Endothelial cell of umbilical vein (primary cell): Measurements from ENCODE around the gene EHD3. TPM values are rescaled to one million over a fixed set of nuclear protein-coding genes. Genes with fewer than 3 reads are reported as not detected.

Experiments used
- BruUV-seq: library from RNA; stranded (reverse); fragments of 400-500 nt; replicated peaks from 2 replicates; lab custom pipeline; 2021; lab: Mats Ljungman, UMichigan
- CTCF ChIA-PET: fragments of 300-600, 350-600 bp; sonication (Branson Sonifier 250); formaldehyde crosslinking; loops from one replicate; lab custom pipeline; 2021; ENCODE audit warnings: antibody characterized with exemption, inconsistent platforms; lab: Charles Lee
- POLR2A ChIA-PET: fragments of 300-600, 350-600 bp; sonication (Branson Sonifier 250); formaldehyde crosslinking; loops from one replicate; lab custom pipeline; 2021; ENCODE audit warnings: antibody characterized with exemption, inconsistent platforms; lab: Charles Lee
- DNase-seq: peaks from one replicate; pipeline ENCODE4 v3.0.0-alpha.2; 2011; ENCODE audit warnings: low read depth, low spot score
- FAIRE-seq: peaks from 2 replicates; lab custom pipeline; 2011; peaks lifted over from hg19 to GRCh38; lab: Jason Lieb, UNC
- H2AFZ ChIP-seq: 2 replicates; pipeline ENCODE4 v1.6.0; 2012; ENCODE audit warnings: low read depth, low read length, control low read depth, inconsistent platforms
- H3K27ac ChIP-seq: 2 replicates; pipeline ENCODE4 v1.5.1; 2011; ENCODE audit warnings: low read depth, mild to moderate bottlenecking, control low read depth, low read length, moderate library complexity; ENCODE audit not compliant: insufficient read depth
- H3K27me3 ChIP-seq, 2 experiments: 2 replicates each; pipeline versions ENCODE4 v1.6.0 to v1.6.1; 2011; ENCODE audit warnings: low read length in 2 of 2, mixed read lengths in 1 of 2; ENCODE audit not compliant: control insufficient read depth in 2 of 2, insufficient read depth in 2 of 2
- H3K36me3 ChIP-seq, 2 experiments: 2 replicates in 1 of 2; 3 replicates in 1 of 2; pipeline ENCODE4 v1.5.1; 2011; ENCODE audit warnings: low read length in 2 of 2, mild to moderate bottlenecking in 1 of 2, moderate library complexity in 1 of 2; ENCODE audit not compliant: control insufficient read depth in 2 of 2, insufficient read depth in 2 of 2; ENCODE audit errors: extremely low read depth in 1 of 2
- H3K4me1 ChIP-seq: 3 replicates; pipeline ENCODE4 v1.5.1; 2011; ENCODE audit warnings: mild to moderate bottlenecking, low read length; ENCODE audit not compliant: control insufficient read depth, insufficient read depth; ENCODE audit errors: extremely low read depth
- H3K4me2 ChIP-seq: 2 replicates; pipeline ENCODE4 v1.6.1; 2011; ENCODE audit warnings: low read length, control low read depth, mixed read lengths; ENCODE audit not compliant: insufficient read depth
- H3K4me3 ChIP-seq, 3 experiments: fragments of 200-600 bp in 1 of 3; sonication (generic), shearing (Covaris generic) in 1 of 3; replicated peaks in 1 of 3; 2 replicates each; pipeline ENCODE4 v1.5.1; 2011 to 2016; ENCODE audit warnings: control low read depth in 3 of 3, low read length in 3 of 3, mild to moderate bottlenecking in 2 of 3, inconsistent platforms in 1 of 3, low read depth in 1 of 3, moderate library complexity in 1 of 3; ENCODE audit not compliant: insufficient read depth in 1 of 3
- H3K79me2 ChIP-seq: 2 replicates; pipeline ENCODE4 v1.6.0; 2012; ENCODE audit warnings: low read length, inconsistent platforms; ENCODE audit not compliant: control insufficient read depth, insufficient read depth
- H3K9ac ChIP-seq: replicated peaks from 2 replicates; pipeline ENCODE3; 2011; ENCODE audit warnings: low read length, control low read depth; ENCODE audit not compliant: insufficient read depth; ENCODE audit errors: extremely low read depth
- H3K9me1 ChIP-seq: replicated peaks from 3 replicates; pipeline ENCODE4 v1.6.0; 2011; ENCODE audit warnings: mild to moderate bottlenecking, low read length; ENCODE audit not compliant: control insufficient read depth, insufficient read depth; ENCODE audit errors: extremely low read depth
- H3K9me3 ChIP-seq: replicated peaks from 2 replicates; pipeline ENCODE4 v1.5.1; 2012; ENCODE audit warnings: low read length, inconsistent platforms; ENCODE audit not compliant: control insufficient read depth, insufficient read depth
- H4K20me1 ChIP-seq: replicated peaks from 2 replicates; pipeline ENCODE3; 2011; ENCODE audit warnings: mild to moderate bottlenecking, low read length; ENCODE audit not compliant: control insufficient read depth, insufficient read depth; ENCODE audit errors: extremely low read depth
- EZH2 ChIP-seq: IDR thresholded peaks from 2 replicates; pipeline ENCODE4 v1.6.1; 2012; ENCODE audit warnings: borderline replicate concordance, low read depth, mild to moderate bottlenecking, moderate library complexity, low read length, inconsistent platforms; ENCODE audit not compliant: severe bottlenecking
- FOS ChIP-seq: IDR thresholded peaks from 2 replicates; pipeline ENCODE4 v1.6.1; 2011; ENCODE audit warnings: mild to moderate bottlenecking, low read length, moderate library complexity, borderline replicate concordance; ENCODE audit not compliant: insufficient read depth
- GATA2 ChIP-seq: IDR thresholded peaks from 2 replicates; pipeline ENCODE4 v1.7.0; 2011; ENCODE audit warnings: low read depth, mild to moderate bottlenecking, moderate library complexity, mixed read lengths, low read length; ENCODE audit not compliant: insufficient read length, insufficient read depth
- JUN ChIP-seq: IDR thresholded peaks from 2 replicates; pipeline ENCODE4 v1.6.1; 2011; ENCODE audit warnings: borderline replicate concordance, low read depth; ENCODE audit not compliant: insufficient read length, insufficient read depth
- MYC ChIP-seq: IDR thresholded peaks from one replicate; pipeline ENCODE4 v1.6.1; 2011; ENCODE audit warnings: mild to moderate bottlenecking, low read depth, low read length
- POLR2A ChIP-seq: IDR thresholded peaks from 2 replicates; pipeline ENCODE4 v1.6.1; 2012; ENCODE audit warnings: low read depth, mild to moderate bottlenecking, control low read depth, low read length
- POLR2AphosphoS5 ChIP-seq: IDR thresholded peaks from 2 replicates; pipeline ENCODE4 v1.6.1; 2012; ENCODE audit warnings: low read depth, mild to moderate bottlenecking, control low read depth, low read length, moderate library complexity; ENCODE audit not compliant: insufficient read depth
- dilution Hi-C: fragments of 300-500 bp; cut with MboI; formaldehyde crosslinking; loops from one replicate; pipeline ENCODE4 v1.15.0; 2019; ENCODE audit warnings: low sequenced_read_pairs; ENCODE audit not compliant: extremely low pct_ligation_motif_present
- intact Hi-C: fragments of 100-400 bp; cut with micrococcal nuclease; formaldehyde crosslinking; loops from one replicate; pipeline ENCODE4 v1.10.0; 2022
- polyA plus RNA-seq, 4 experiments: library from polyadenylated mRNA; depleted of rRNA in 3 of 4; stranded (reverse) in 3 of 4; unstranded in 1 of 4; fragments of >200 nt; gene quantifications; 2 replicates each; pipeline versions ENCODE4 v1.2.1 to v1.2.3, GENCODE V29; 2011 to 2012; ENCODE audit warnings: missing spikeins in 1 of 4
- total RNA-seq: library from RNA; stranded (reverse); gene quantifications from 2 replicates; pipeline ENCODE4 v1.2.3, GENCODE V29; 2021
- TF ChIP-seq, protein P1 (sequence below), 2 donors: IDR thresholded peaks; 1 replicate in 1 of 2; 2 replicates in 1 of 2; pipeline ENCODE4 v1.5.1; 2011; ENCODE audit warnings: low read length in 2 of 2, mild to moderate bottlenecking in 2 of 2, moderate library complexity in 2 of 2, control low read depth in 1 of 2, inconsistent platforms in 1 of 2, low read depth in 1 of 2; ENCODE audit not compliant: insufficient read depth in 1 of 2; ENCODE audit errors: extremely low read depth in 1 of 2
- TF ChIP-seq, protein P2 (sequence below): IDR thresholded peaks from 2 replicates; pipeline ENCODE4 v1.6.1; 2011; ENCODE audit not compliant: insufficient read depth, insufficient read length

EHD3 gene
- total and polyA plus RNA-seq, 2 donors (not counting 3 experiments of a cell fraction or from before 2014, with no cell fraction given) = 6.5 to 12.1 TPM

DNA sequence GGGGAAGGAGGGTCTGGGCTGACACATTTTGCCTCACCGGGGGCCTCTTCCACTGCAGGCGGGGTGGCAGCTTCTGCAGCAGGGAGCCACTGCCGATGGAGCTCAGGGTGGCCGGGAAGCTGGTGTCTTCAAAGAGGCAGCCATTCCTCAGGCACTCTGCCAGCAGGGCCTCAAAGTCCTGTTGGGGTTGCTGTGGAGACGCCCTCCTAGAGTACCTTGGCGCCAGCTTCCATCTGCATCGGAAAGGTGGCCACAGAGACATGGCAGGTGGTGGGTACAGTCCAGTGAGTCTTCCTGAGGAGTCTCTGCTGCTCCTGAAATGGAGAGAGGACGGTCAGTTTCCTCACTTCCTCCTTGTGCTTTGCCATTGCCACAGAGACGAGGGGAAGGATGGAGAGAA, 28.8 kb upstream of the EHD3 start:
- POLR2A ChIA-PET = no interaction called here
- no peak overlapping the region for H3K27ac ChIP-seq
- BruUV-seq = no TSS peak
- no peak overlapping the region for H3K4me3 ChIP-seq
- no peak overlapping the region for H3K9ac ChIP-seq
- no peaks in the 10 kb centered on the region for H3K9me3 ChIP-seq
- no peak overlapping the region for H2AFZ ChIP-seq
- CTCF ChIA-PET = no interaction called here
- no peaks in the 10 kb centered on the region for H4K20me1 ChIP-seq
- H3K79me2 ChIP-seq = no peaks in the 10 kb centered on the region
- dilution Hi-C loops (no loop called here), intact Hi-C loops (no loop called here)
- H3K9me1 ChIP-seq = no peaks in the 10 kb centered on the region
- H3K4me1 ChIP-seq = no peaks in the 10 kb centered on the region
- no peak for DNase-seq
- no peaks in the 10 kb centered on the region for H3K36me3 ChIP-seq
- no peak for FAIRE-seq
- no peaks in the 10 kb centered on the region for H3K27me3 ChIP-seq
- no peak overlapping the region for H3K4me2 ChIP-seq
- TF ChIP-seq GATA2 = no peak
- TF ChIP-seq POLR2AphosphoS5 = no peak
- TF ChIP-seq FOS = no peak
- no peak for TF ChIP-seq MYC
- TF ChIP-seq POLR2A = no peak
- TF ChIP-seq JUN = no peak
- no peak for TF ChIP-seq EZH2
- TF ChIP-seq, protein P1, sequence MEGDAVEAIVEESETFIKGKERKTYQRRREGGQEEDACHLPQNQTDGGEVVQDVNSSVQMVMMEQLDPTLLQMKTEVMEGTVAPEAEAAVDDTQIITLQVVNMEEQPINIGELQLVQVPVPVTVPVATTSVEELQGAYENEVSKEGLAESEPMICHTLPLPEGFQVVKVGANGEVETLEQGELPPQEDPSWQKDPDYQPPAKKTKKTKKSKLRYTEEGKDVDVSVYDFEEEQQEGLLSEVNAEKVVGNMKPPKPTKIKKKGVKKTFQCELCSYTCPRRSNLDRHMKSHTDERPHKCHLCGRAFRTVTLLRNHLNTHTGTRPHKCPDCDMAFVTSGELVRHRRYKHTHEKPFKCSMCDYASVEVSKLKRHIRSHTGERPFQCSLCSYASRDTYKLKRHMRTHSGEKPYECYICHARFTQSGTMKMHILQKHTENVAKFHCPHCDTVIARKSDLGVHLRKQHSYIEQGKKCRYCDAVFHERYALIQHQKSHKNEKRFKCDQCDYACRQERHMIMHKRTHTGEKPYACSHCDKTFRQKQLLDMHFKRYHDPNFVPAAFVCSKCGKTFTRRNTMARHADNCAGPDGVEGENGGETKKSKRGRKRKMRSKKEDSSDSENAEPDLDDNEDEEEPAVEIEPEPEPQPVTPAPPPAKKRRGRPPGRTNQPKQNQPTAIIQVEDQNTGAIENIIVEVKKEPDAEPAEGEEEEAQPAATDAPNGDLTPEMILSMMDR (IDR thresholded peaks at IDR 0.05; ENCODE audit: extremely low read depth in 1 of 2, insufficient read depth in 1 of 2, low read depth in 1 of 2, low read length in 2 of 2) = no peak
- TF ChIP-seq, protein P2, sequence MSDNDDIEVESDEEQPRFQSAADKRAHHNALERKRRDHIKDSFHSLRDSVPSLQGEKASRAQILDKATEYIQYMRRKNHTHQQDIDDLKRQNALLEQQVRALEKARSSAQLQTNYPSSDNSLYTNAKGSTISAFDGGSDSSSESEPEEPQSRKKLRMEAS = no peak
